Activated naive CD8-positive, alpha-beta T cell treated with anti-CD3 and anti-CD28 coated beads, Interleukin-2, amount 50 U/mL, for 24 hours (primary cell): ENCODE results near the gene HIVEP2.
A peak's percentile ranks its signal among the peaks of the same experiment; 100 is the strongest.
"Not testable (repeated sequence)": the region's sequence is repeated elsewhere in the genome, so short reads cannot be mapped to it uniquely, and the experiment has no call there.

Experiments
- ATAC-seq: fragments of 150-1000 bp; cut with Tn5 transposase; one replicate; pipeline ENCODE4 v1.10.0; 2021
- DNase-seq: peaks from one replicate; pipeline ENCODE4 v3.0.0; 2021
- H3K27ac Mint-ChIP-seq: one replicate; pipeline ENCODE4 v1.8.0; 2021; ENCODE audit warnings: mild to moderate bottlenecking, mixed read lengths
- H3K27me3 Mint-ChIP-seq: one replicate; pipeline ENCODE4 v1.8.0; 2021; ENCODE audit warnings: mixed read lengths
- H3K36me3 Mint-ChIP-seq: one replicate; pipeline ENCODE4 v1.8.0; 2021; ENCODE audit warnings: low read depth, mixed read lengths
- H3K4me1 Mint-ChIP-seq: one replicate; pipeline ENCODE4 v1.8.0; 2021; ENCODE audit warnings: mixed read lengths
- H3K4me3 Mint-ChIP-seq: one replicate; pipeline ENCODE4 v1.8.0; 2021; ENCODE audit warnings: mild to moderate bottlenecking, moderate library complexity, mixed read lengths
- H3K9me3 Mint-ChIP-seq: one replicate; pipeline ENCODE4 v1.8.0; 2021; ENCODE audit warnings: mixed read lengths

Gene HIVEP2, protein sequence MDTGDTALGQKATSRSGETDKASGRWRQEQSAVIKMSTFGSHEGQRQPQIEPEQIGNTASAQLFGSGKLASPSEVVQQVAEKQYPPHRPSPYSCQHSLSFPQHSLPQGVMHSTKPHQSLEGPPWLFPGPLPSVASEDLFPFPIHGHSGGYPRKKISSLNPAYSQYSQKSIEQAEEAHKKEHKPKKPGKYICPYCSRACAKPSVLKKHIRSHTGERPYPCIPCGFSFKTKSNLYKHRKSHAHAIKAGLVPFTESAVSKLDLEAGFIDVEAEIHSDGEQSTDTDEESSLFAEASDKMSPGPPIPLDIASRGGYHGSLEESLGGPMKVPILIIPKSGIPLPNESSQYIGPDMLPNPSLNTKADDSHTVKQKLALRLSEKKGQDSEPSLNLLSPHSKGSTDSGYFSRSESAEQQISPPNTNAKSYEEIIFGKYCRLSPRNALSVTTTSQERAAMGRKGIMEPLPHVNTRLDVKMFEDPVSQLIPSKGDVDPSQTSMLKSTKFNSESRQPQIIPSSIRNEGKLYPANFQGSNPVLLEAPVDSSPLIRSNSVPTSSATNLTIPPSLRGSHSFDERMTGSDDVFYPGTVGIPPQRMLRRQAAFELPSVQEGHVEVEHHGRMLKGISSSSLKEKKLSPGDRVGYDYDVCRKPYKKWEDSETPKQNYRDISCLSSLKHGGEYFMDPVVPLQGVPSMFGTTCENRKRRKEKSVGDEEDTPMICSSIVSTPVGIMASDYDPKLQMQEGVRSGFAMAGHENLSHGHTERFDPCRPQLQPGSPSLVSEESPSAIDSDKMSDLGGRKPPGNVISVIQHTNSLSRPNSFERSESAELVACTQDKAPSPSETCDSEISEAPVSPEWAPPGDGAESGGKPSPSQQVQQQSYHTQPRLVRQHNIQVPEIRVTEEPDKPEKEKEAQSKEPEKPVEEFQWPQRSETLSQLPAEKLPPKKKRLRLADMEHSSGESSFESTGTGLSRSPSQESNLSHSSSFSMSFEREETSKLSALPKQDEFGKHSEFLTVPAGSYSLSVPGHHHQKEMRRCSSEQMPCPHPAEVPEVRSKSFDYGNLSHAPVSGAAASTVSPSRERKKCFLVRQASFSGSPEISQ (N-terminal part only)

GRCh38 chr6:142945049-142945445, at the start of gene HIVEP2:
Gene HIVEP2 (minus strand): TSS chr6:142945176. CDS start chr6:142774738, 170,438 bp downstream.
- Mint-ChIP-seq H3K27ac (peak within 1 kb of the TSS; percentile 100), H3K27me3 (peaks cover 3% of the 10 kb centered on the region), H3K36me3 (peaks cover 7% of the 10 kb centered on the region), H3K9me3 (no peaks in the 10 kb centered on the region), H3K4me1 (peaks cover 61% of the 10 kb centered on the region), H3K4me3 (peak within 1 kb of the TSS; percentile 97)
- DNase-seq (peak; percentile 92), ATAC-seq (peak; percentile 37)

DNA sequence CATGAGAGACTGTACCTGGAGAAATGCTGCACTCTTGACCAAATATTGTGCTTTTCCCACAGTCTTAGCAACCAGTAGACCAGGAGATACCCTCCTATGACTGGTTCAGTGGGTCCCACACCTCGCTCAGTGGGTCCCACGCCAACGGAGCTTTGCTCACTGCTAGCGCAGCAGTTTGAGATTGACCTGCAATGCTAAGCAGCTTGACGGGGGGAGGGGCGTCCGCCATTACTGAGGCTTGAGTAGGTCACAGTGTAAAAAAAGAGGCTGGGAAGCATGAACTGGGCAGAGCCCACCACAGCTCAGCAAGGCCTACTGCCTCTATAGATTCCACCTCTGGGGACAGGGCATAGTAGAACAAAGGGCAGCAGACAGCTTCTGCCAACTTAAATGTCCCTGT, 49.0 kb upstream of the HIVEP2 start:
- H3K4me3 Mint-ChIP-seq = no peak overlapping the region
- no peak for ATAC-seq
- no peaks in the 10 kb centered on the region for H3K36me3 Mint-ChIP-seq
- peaks cover 10% of the 10 kb centered on the region for H3K9me3 Mint-ChIP-seq
- DNase-seq = no peak
- H3K27ac Mint-ChIP-seq = no peak overlapping the region
- no peaks in the 10 kb centered on the region for H3K4me1 Mint-ChIP-seq
- H3K27me3 Mint-ChIP-seq = no peaks in the 10 kb centered on the region

- H3K27ac Mint-ChIP-seq = no peak overlapping the region
- no peaks in the 10 kb centered on the region for H3K27me3 Mint-ChIP-seq
- no peak overlapping the region for H3K4me3 Mint-ChIP-seq
- H3K36me3 Mint-ChIP-seq = no peaks in the 10 kb centered on the region
- no peak for DNase-seq
- H3K9me3 Mint-ChIP-seq = peaks cover 5% of the 10 kb centered on the region
- no peaks in the 10 kb centered on the region for H3K4me1 Mint-ChIP-seq
- ATAC-seq = no peak
These were observed 42.5 kb upstream of the HIVEP2 start for GRCh38 chr6:142987490-142987889.

DNA sequence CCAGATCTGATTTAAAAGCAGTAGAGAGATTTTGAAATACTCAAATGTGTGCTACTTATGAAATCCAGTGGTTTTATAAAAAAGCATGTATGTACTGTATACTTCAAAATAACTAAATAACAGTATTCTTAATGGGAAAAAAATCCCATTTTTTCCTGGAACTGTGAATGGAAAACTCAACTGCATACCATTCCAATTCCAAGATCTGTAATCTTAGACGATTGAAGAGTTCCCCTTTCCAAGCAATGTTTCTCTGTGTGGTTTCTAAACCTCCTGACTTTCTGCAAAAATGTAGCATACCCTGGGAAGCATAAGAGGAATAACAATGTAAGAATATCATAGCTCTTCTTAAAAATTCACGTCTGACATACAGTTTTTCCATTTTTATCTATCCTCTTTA, 40.3 kb upstream of the HIVEP2 start:
- H3K4me1 Mint-ChIP-seq = no peaks in the 10 kb centered on the region
- peaks cover 10% of the 10 kb centered on the region for H3K36me3 Mint-ChIP-seq
- peaks cover 24% of the 10 kb centered on the region for H3K9me3 Mint-ChIP-seq
- no peak overlapping the region for H3K4me3 Mint-ChIP-seq
- ATAC-seq (no peak), DNase-seq (no peak)
- no peaks in the 10 kb centered on the region for H3K27me3 Mint-ChIP-seq
- no peak overlapping the region for H3K27ac Mint-ChIP-seq

- no peak for ATAC-seq
- Mint-ChIP-seq H3K27ac (no peak overlapping the region), H3K4me3 (no peak overlapping the region), H3K27me3 (no peaks in the 10 kb centered on the region), H3K9me3 (peaks cover 27% of the 10 kb centered on the region), H3K4me1 (no peaks in the 10 kb centered on the region), H3K36me3 (peaks cover 12% of the 10 kb centered on the region)
- no peak for DNase-seq
These were observed 39.4 kb upstream of the HIVEP2 start for GRCh38 chr6:142984386-142984785.

GRCh38 chr6:142975365-142975764, 30.4 kb upstream of the HIVEP2 start:
- Mint-ChIP-seq H3K27me3 (no peaks in the 10 kb centered on the region), H3K4me1 (peaks cover 2% of the 10 kb centered on the region), H3K27ac (no peak overlapping the region), H3K9me3 (peaks cover 11% of the 10 kb centered on the region), H3K36me3 (peaks cover 3% of the 10 kb centered on the region), H3K4me3 (no peak overlapping the region)
- DNase-seq = no peak
- no peak for ATAC-seq

- not testable (repeated sequence) for H3K27ac Mint-ChIP-seq, H3K4me1 Mint-ChIP-seq, ATAC-seq, DNase-seq, H3K27me3 Mint-ChIP-seq, H3K9me3 Mint-ChIP-seq, H3K36me3 Mint-ChIP-seq, H3K4me3 Mint-ChIP-seq
These were observed 26.0 kb upstream of the HIVEP2 start for GRCh38 chr6:142970941-142971340.

GRCh38 chr6:142968601-142969000, 23.6 kb upstream of the HIVEP2 start:
- no peaks in the 10 kb centered on the region for H3K27me3 Mint-ChIP-seq
- no peak for ATAC-seq
- DNase-seq = no peak
- H3K4me3 Mint-ChIP-seq = no peak overlapping the region
- no peaks in the 10 kb centered on the region for H3K4me1 Mint-ChIP-seq
- peaks cover 2% of the 10 kb centered on the region for H3K36me3 Mint-ChIP-seq
- peaks cover 3% of the 10 kb centered on the region for H3K9me3 Mint-ChIP-seq
- no peak overlapping the region for H3K27ac Mint-ChIP-seq

DNA sequence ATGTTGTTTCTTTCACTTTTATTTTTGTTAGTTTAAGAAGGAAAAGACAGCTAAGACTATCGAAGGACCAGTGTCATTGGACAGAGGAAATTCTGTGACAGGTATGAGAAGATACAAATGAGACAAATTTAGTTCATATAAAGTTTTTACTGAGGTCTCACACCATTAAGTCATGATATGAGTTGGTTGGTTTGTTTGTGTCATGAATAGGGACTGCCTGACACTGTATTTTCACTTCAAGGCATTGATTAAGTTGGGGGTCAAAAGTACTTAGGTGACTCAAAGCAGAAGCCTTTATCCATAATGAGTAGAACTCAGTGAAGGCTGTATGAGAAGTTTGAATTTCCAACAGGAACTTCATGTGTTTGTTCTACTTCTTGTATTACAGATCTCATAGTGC, 21.3 kb upstream of the HIVEP2 start:
- peaks cover 2% of the 10 kb centered on the region for H3K36me3 Mint-ChIP-seq
- H3K27ac Mint-ChIP-seq = no peak overlapping the region
- no peaks in the 10 kb centered on the region for H3K4me1 Mint-ChIP-seq
- H3K27me3 Mint-ChIP-seq = no peaks in the 10 kb centered on the region
- no peak for ATAC-seq
- H3K4me3 Mint-ChIP-seq = no peak overlapping the region
- no peak for DNase-seq
- peaks cover 3% of the 10 kb centered on the region for H3K9me3 Mint-ChIP-seq

DNA sequence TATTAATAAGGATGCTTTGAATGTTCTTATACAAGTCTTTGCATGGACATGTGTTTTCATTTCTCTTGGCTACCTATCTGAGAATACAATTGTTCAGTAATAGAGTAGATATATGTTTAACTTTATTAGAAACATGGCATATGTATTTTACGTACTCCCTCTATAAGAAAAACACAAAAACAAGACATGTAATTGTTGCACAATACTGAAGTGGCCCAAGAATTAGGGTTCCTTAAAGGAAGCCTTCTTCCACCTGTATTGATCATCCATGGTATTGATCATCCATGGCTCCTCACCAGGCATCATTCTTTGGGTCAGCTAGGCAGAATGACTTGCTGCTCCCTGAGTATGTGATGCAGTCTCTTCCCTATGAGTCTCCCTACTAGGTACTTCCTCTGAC, 20.2 kb upstream of the HIVEP2 start:
- DNase-seq (no peak), ATAC-seq (no peak)
- Mint-ChIP-seq H3K27ac (no peak overlapping the region), H3K4me3 (no peak overlapping the region), H3K9me3 (peaks cover 9% of the 10 kb centered on the region), H3K36me3 (peaks cover 7% of the 10 kb centered on the region), H3K4me1 (no peaks in the 10 kb centered on the region), H3K27me3 (no peaks in the 10 kb centered on the region)

DNA sequence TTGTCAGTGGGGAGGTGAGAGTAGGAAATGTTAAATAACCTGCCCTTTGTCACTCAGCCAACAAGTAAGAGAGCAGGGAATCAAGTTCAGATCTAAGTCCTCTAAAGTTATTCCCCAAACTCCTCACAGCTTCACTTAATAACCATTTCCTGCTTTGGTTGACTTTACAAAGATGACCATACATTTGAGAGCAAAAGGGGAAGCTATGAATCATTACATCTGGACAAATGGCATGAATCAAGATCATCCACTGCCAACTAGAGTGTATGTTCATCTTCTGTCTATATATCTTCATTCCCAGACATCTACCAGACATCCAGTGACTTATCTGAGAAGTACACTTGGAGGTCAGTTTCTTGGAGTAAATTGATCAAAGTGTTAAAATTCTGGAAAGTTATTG, 15.1 kb upstream of the HIVEP2 start:
- Mint-ChIP-seq H3K4me1 (no peaks in the 10 kb centered on the region), H3K36me3 (peaks cover 11% of the 10 kb centered on the region), H3K27me3 (no peaks in the 10 kb centered on the region), H3K27ac (no peak overlapping the region), H3K9me3 (peaks cover 9% of the 10 kb centered on the region), H3K4me3 (no peak overlapping the region)
- ATAC-seq = no peak
- no peak for DNase-seq

- H3K4me3 Mint-ChIP-seq = no peak overlapping the region
- peaks cover 4% of the 10 kb centered on the region for H3K4me1 Mint-ChIP-seq
- H3K36me3 Mint-ChIP-seq = peaks cover 9% of the 10 kb centered on the region
- ATAC-seq (no peak), DNase-seq (no peak)
- no peaks in the 10 kb centered on the region for H3K27me3 Mint-ChIP-seq
- H3K27ac Mint-ChIP-seq = no peak overlapping the region
- peaks cover 9% of the 10 kb centered on the region for H3K9me3 Mint-ChIP-seq
These were observed 13.4 kb upstream of the HIVEP2 start for GRCh38 chr6:142958343-142958742.

DNA sequence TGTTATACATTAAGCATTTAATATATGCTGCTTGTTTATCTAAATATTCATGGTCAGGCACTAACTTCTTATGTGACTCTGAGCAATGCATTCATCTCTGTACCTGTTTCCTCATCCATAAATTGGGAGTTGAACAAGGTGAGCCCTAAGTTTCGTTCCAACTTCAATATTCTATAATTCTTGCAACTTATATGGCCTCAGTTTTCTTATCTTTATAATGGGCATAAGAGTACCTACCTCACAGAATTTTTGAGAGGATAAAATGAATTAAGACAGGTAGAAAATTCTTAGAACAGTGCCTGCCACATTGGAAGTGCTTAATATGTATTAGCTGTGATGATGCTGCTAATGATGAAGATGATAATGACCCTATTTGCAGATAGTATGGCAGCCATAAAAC, 11.8 kb upstream of the HIVEP2 start:
- ATAC-seq = no peak
- peaks cover 19% of the 10 kb centered on the region for H3K4me1 Mint-ChIP-seq
- H3K4me3 Mint-ChIP-seq = no peak overlapping the region

GRCh38 chr6:142954844-142955243, 9.9 kb upstream of the HIVEP2 start:
- H3K27me3 Mint-ChIP-seq = no peaks in the 10 kb centered on the region
- peaks cover 21% of the 10 kb centered on the region for H3K4me1 Mint-ChIP-seq
- peaks cover 2% of the 10 kb centered on the region for H3K9me3 Mint-ChIP-seq
- DNase-seq = no peak
- ATAC-seq = no peak
- H3K4me3 Mint-ChIP-seq = no peak overlapping the region
- H3K36me3 Mint-ChIP-seq = peaks cover 4% of the 10 kb centered on the region
- no peak overlapping the region for H3K27ac Mint-ChIP-seq

More for the DNA sequence above, 11.8 kb upstream of the HIVEP2 start:
- Mint-ChIP-seq H3K36me3 (peaks cover 10% of the 10 kb centered on the region), H3K27ac (no peak overlapping the region), H3K9me3 (peaks cover 9% of the 10 kb centered on the region), H3K27me3 (no peaks in the 10 kb centered on the region)
- DNase-seq = no peak
